Smooth muscle cell (in vitro differentiated cells): ENCODE measurements around the gene PPARA. TPM values are rescaled to one million over a fixed set of nuclear protein-coding genes. Genes with fewer than 3 reads are reported as not detected.

Experiments
- DNase-seq: peaks from one replicate; lab custom pipeline; 2025; ENCODE audit not compliant: unreplicated experiment; lab: John Stamatoyannopoulos, UW
- H2AFZ ChIP-seq: fragments of 200-600 bp; sonication (generic); 2 replicates; pipeline ENCODE4 v1.6.0; 2016; ENCODE audit warnings: antibody characterized with exemption, low read depth, mild to moderate bottlenecking
- H3F3A ChIP-seq: fragments of 200-600 bp; sonication (generic); 2 replicates; pipeline ENCODE4 v1.6.0; 2017; ENCODE audit warnings: antibody characterized with exemption, low read depth
- H3K27ac ChIP-seq: fragments of 200-600 bp; sonication (generic); 2 replicates; pipeline ENCODE4 v1.5.1; 2016; ENCODE audit warnings: low read depth, mild to moderate bottlenecking
- H3K27me3 ChIP-seq: fragments of 200-600 bp; sonication (generic); 2 replicates; pipeline ENCODE4 v1.6.1; 2016; ENCODE audit warnings: low read depth, mild to moderate bottlenecking
- H3K36me3 ChIP-seq: fragments of 200-600 bp; sonication (generic); 2 replicates; pipeline ENCODE4 v1.5.1; 2016; ENCODE audit warnings: low read depth
- H3K4me1 ChIP-seq: fragments of 200-600 bp; sonication (generic); 2 replicates; pipeline ENCODE4 v1.5.1; 2016; ENCODE audit warnings: low read depth
- H3K4me2 ChIP-seq: fragments of 200-600 bp; sonication (generic); 2 replicates; pipeline ENCODE4 v1.6.0; 2016; ENCODE audit warnings: mild to moderate bottlenecking
- H3K4me3 ChIP-seq: fragments of 200-600 bp; sonication (generic); 2 replicates; pipeline ENCODE4 v1.5.1; 2016; ENCODE audit warnings: mild to moderate bottlenecking
- H3K79me2 ChIP-seq: fragments of 200-600 bp; sonication (generic); 2 replicates; pipeline ENCODE4 v1.6.0; 2016; ENCODE audit warnings: low read depth, mild to moderate bottlenecking
- H3K9ac ChIP-seq: fragments of 200-600 bp; sonication (generic); 2 replicates; pipeline ENCODE4 v1.6.0; 2016; ENCODE audit warnings: low read depth
- H3K9me3 ChIP-seq: fragments of 200-600 bp; sonication (generic); replicated peaks from 2 replicates; pipeline ENCODE4 v1.5.1; 2016; ENCODE audit warnings: low read depth
- H4K20me1 ChIP-seq: fragments of 200-600 bp; sonication (generic); 2 replicates; pipeline ENCODE4 v1.6.0; 2016; ENCODE audit warnings: low read depth
- WGBS: methylation state at CpG from one replicate; pipeline ENCODE4 v1.1.7; 2016; ENCODE audit warnings: low lambda C conversion rate; 5-methylcytosine and 5-hydroxymethylcytosine counted together
- polyA plus RNA-seq: library from polyadenylated mRNA; unstranded; fragments of >200 nt; fragmentation: Nextera tagmentation; extraction: Ambion mirVana; gene quantifications from 2 replicates; pipeline ENCODE4 v1.2.1, GENCODE V29; 2016
- total RNA-seq: library from RNA; depleted of rRNA; stranded (reverse); fragments of >200 nt; gene quantifications from 2 replicates; pipeline ENCODE4 v1.2.3, GENCODE V29; 2014
- TF ChIP-seq, protein P1 (sequence below): fragments of 200-600 bp; sonication (generic); IDR thresholded peaks from 2 replicates; pipeline ENCODE4 v1.5.1; 2017; ENCODE audit warnings: borderline replicate concordance, mild to moderate bottlenecking, antibody characterized with exemption; ENCODE audit not compliant: insufficient read depth, poor library complexity, severe bottlenecking

PPARA gene
- total and polyA plus RNA-seq, 2 experiments from 2014 or later = 9.2 to 18.0 TPM

DNA sequence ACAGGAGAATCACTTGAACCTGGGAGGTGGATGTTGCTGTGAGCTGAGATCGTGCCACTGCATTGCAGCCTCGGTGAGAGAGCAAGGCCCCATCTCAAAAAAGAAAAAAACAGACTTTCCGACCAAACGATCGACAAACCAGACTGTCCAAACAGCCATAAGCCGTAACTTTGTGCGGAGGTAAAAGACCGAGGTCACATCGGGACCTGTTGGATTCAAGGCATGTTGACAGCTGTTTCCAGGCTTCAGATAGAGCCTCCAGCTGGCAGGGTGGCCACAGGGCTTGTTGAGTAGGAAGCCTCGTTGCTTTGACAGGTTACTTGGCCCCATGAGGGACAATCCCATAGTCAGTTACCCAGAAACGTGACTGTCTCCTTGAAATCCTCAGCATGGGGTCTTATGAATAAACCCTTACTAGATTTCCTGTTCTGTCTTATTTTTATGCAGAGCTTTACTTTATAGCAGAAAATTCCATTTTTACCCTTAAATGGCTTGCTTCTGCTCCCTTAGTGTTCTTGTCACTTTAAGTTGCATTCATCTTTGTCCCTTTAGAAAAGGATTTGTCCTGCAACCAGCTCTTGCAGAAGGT lies 22.3 kb downstream of the PPARA start:
- H3K9ac ChIP-seq = no peak overlapping the region
- TF ChIP-seq, protein P1, sequence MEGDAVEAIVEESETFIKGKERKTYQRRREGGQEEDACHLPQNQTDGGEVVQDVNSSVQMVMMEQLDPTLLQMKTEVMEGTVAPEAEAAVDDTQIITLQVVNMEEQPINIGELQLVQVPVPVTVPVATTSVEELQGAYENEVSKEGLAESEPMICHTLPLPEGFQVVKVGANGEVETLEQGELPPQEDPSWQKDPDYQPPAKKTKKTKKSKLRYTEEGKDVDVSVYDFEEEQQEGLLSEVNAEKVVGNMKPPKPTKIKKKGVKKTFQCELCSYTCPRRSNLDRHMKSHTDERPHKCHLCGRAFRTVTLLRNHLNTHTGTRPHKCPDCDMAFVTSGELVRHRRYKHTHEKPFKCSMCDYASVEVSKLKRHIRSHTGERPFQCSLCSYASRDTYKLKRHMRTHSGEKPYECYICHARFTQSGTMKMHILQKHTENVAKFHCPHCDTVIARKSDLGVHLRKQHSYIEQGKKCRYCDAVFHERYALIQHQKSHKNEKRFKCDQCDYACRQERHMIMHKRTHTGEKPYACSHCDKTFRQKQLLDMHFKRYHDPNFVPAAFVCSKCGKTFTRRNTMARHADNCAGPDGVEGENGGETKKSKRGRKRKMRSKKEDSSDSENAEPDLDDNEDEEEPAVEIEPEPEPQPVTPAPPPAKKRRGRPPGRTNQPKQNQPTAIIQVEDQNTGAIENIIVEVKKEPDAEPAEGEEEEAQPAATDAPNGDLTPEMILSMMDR = no peak
- H3K36me3 ChIP-seq = no peaks in the 10 kb centered on the region
- H3K4me2 ChIP-seq = no peak overlapping the region
- no peak overlapping the region for H3K4me3 ChIP-seq
- WGBS = 94% methylated on average over 11 of the region's 11 CpGs
- no peaks in the 10 kb centered on the region for H3F3A ChIP-seq
- H2AFZ ChIP-seq = no peak overlapping the region
- DNase-seq = no peak
- peaks cover 6% of the 10 kb centered on the region for H4K20me1 ChIP-seq
- H3K27me3 ChIP-seq = no peaks in the 10 kb centered on the region
- no peaks in the 10 kb centered on the region for H3K9me3 ChIP-seq
- H3K79me2 ChIP-seq = no peaks in the 10 kb centered on the region
- no peak overlapping the region for H3K27ac ChIP-seq
- H3K4me1 ChIP-seq = no peaks in the 10 kb centered on the region

DNA sequence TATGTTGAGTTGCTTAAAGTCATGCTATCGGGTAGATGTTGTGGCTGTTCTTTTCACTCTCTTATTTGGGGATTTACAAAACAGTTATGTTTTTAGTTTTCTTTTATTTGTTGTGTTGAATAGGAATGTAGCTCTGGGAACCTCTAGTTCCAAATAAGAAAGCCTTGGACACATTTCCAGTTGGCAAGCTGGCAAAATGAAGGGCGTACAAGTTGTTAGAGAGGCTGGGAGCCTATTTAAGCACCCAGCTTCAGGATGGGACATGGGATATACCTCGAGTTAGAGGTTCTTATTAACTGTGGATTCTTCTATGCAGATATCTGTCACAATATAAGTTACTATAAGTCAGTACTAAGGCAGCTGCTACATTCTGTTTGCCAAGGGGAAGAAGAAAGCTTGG lies 22.8 kb downstream of the PPARA start:
- H3K9me3 ChIP-seq = peaks cover under 1% of the 10 kb centered on the region
- no peaks in the 10 kb centered on the region for H3K27me3 ChIP-seq
- H2AFZ ChIP-seq = no peak overlapping the region
- 90% methylated on average over 3 of the region's 3 CpGs for WGBS
- no peak overlapping the region for H3K4me2 ChIP-seq
- DNase-seq = no peak
- H3K4me1 ChIP-seq = no peaks in the 10 kb centered on the region
- no peak overlapping the region for H3K9ac ChIP-seq
- no peaks in the 10 kb centered on the region for H3K79me2 ChIP-seq
- TF ChIP-seq, protein P1 = no peak
- no peak overlapping the region for H3K27ac ChIP-seq
- no peaks in the 10 kb centered on the region for H3K36me3 ChIP-seq
- no peak overlapping the region for H3K4me3 ChIP-seq
- no peaks in the 10 kb centered on the region for H3F3A ChIP-seq
- peaks cover 4% of the 10 kb centered on the region for H4K20me1 ChIP-seq

DNA sequence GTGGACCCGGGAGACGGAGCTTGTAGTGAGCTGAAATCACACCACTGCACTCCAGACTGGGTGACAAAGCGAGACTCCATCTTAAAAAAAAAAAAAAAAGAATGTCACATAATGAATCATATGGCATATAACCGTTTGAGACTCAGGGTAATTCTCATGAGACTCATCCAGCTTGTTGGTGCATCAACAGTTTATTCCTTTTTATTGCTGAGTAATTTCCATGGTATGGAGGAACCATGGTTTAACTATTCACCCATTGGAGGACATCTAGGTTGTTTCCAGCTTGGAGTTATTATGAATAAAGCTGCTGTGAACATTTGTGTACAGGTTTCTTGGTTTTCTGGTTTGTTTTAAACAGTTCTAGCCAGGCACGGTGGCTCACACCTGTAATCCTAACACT lies 25.3 kb downstream of the PPARA start:
- no peak for DNase-seq
- peaks cover 15% of the 10 kb centered on the region for H3K36me3 ChIP-seq
- H3F3A ChIP-seq = no peaks in the 10 kb centered on the region
- no peaks in the 10 kb centered on the region for H3K79me2 ChIP-seq
- no peak overlapping the region for H3K9ac ChIP-seq
- H3K9me3 ChIP-seq = peaks cover 19% of the 10 kb centered on the region
- no peak overlapping the region for H3K4me3 ChIP-seq
- no peak overlapping the region for H2AFZ ChIP-seq
- H3K4me2 ChIP-seq = no peak overlapping the region
- H3K4me1 ChIP-seq = no peaks in the 10 kb centered on the region
- H4K20me1 ChIP-seq = peaks cover 4% of the 10 kb centered on the region
- H3K27me3 ChIP-seq = no peaks in the 10 kb centered on the region
- H3K27ac ChIP-seq = no peak overlapping the region
- TF ChIP-seq, protein P1 = no peak
- WGBS = 93% methylated on average over 5 of the region's 5 CpGs

DNA sequence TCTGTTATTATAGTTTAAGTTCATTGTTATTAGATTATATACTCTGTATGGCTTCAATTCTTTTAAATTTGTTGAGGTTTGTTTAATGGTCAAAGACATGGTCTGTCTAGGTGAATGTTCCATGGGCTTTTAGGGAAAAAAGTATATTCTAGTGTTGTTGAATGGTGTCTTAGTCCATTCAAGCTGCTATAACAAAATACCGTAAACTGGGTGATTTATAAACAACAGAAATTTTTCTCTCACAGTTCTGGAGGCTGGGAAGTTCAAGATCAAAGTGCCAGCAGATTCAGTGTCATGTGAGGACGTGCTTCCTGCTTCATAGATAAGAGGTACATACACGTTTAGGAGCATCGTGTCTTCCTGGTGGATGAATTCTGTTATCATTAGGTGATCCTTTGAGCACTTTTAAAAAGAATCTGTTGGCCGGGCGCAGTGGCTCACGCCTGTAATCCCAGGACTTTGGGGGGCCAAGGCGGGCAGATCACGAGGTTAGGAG lies 26.2 kb downstream of the PPARA start:
- WGBS = 95% methylated on average over 9 of the region's 9 CpGs
- TF ChIP-seq, protein P1 = no peak
- no peak overlapping the region for H3K4me3 ChIP-seq
- H3K4me1 ChIP-seq = no peaks in the 10 kb centered on the region
- no peaks in the 10 kb centered on the region for H3K79me2 ChIP-seq
- no peak overlapping the region for H2AFZ ChIP-seq
- H4K20me1 ChIP-seq = no peaks in the 10 kb centered on the region
- H3K27me3 ChIP-seq = no peaks in the 10 kb centered on the region
- no peak overlapping the region for H3K9ac ChIP-seq
- peaks cover 19% of the 10 kb centered on the region for H3K9me3 ChIP-seq
- H3K27ac ChIP-seq = no peak overlapping the region
- no peak for DNase-seq
- peaks cover 18% of the 10 kb centered on the region for H3K36me3 ChIP-seq
- no peaks in the 10 kb centered on the region for H3F3A ChIP-seq
- H3K4me2 ChIP-seq = no peak overlapping the region
